Frontal cortex (tissue), 4 donors: ENCODE measurements around the gene TDRD10. TPM values are rescaled to one million over a fixed set of nuclear protein-coding genes. Genes with fewer than 3 reads are reported as not detected.
"Not testable (repeated sequence)": the region's sequence is repeated elsewhere in the genome, so short reads cannot be mapped to it uniquely, and the experiment has no call there.

Experiments used
- DNase-seq, 2 donors: peaks; one replicate each; pipeline ENCODE4 v3.0.0; 2012; ENCODE audit warnings: low spot score in 2 of 2
- FAIRE-seq: peaks from 2 replicates; lab custom pipeline; 2012; peaks lifted over from hg19 to GRCh38; lab: Jason Lieb, UNC
- total RNA-seq: library from RNA; depleted of rRNA; stranded (reverse); fragments of >200 nt; gene quantifications from one replicate; pipeline ENCODE4 v1.2.3, GENCODE V29; 2014
- donor health status: control.
- donor health status: control.
- donor health status: control.

Gene TDRD10
- total RNA-seq, 1 donor from 2014 or later: 0.41 TPM

- FAIRE-seq: no peak
- no peak for DNase-seq
Observed at GRCh38 chr1:154503898-154504297, 1.9 kb downstream of the TDRD10 start.

GRCh38 chr1:154512760-154513159, 10.7 kb downstream of the TDRD10 start:
- FAIRE-seq (no peak), DNase-seq (no peak)

DNA sequence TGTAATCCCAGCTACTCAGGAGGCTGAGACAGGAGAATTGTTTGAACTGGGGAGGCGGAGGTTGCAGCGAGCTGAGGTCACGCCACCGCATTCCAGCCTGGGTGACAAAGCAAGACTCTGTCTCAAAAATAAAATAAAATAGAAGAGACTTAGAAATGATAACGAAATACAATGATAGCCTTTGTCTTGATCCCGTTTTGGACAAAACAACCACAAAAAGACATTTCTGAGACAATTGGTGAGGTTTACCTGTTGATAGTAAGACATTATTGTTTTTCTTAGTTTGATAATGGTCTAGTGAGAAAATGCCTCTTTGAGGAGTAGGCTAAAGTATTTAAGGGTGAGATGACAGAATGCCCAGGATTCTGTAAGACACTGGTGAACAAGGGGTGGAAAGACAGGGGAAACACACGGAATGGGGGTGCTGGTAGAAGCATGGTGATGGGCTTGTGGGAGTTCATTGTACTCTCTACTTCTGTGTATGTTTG, 12.1 kb downstream of the TDRD10 start:
- no peak for FAIRE-seq
- DNase-seq: no peak

- FAIRE-seq (no peak), DNase-seq (no peak)
Observed at GRCh38 chr1:154517661-154518060, 15.6 kb downstream of the TDRD10 start.

DNA sequence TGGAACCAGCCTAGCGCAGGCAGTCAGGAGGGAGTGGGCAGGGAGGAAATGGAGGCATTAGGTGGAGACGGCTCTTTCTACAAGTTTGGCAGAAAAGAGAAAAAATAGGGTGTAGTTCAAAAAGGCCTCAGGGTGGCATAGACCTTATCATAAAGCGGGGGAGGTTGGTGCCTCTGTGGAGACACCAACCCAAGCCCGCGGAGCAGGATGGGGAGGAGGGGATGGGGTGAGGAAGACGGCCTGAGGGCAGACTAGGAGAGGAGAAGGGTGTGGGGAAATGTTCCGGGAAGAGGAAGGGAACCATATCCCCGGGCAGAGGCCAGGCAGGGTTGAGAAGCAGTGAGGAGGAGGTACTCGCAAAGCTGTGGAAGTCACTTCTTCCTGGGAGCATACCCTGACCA, 17.6 kb downstream of the TDRD10 start:
- FAIRE-seq: no peak
- DNase-seq: no peak

DNA sequence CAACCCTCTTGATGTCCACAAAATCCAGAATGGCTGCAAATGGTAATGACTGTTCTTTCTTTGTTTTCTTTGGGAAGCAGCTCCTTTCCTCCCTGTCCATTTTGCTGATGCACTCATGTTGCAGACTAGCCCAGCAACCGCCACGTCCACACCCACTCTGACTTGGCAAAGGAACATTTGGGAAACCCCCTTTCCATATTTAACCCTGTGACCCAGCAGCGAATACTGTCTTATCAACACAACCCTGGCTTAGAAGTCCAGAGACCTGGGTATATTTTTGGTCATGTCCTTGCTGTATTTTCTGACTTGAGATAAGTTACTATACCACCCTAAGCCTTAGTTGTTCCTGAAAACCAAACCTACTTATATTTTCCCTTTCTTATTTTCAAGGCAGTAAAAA, 18.3 kb downstream of the TDRD10 start:
- FAIRE-seq (no peak), DNase-seq (no peak)

DNA sequence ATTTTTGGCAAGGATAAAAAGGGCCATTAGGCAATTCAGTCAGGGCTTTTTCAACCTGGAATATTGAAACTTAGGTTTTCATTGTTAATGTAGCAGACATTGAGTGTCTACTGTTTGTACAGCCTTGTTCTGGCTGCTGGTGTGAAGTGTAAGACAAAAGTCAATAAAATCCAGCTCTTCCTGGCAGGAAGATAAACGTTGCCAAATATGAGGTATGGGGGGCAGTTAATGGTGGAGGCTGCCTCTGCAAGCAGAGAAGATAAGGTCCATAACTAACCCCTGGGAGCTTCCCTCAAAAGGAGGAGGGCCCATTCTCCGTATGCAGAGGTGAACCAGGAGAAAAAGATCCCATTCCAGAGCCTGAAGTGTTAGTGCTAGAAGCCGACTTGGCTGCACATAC, 19.7 kb downstream of the TDRD10 start:
- DNase-seq: no peak
- no peak for FAIRE-seq

DNA sequence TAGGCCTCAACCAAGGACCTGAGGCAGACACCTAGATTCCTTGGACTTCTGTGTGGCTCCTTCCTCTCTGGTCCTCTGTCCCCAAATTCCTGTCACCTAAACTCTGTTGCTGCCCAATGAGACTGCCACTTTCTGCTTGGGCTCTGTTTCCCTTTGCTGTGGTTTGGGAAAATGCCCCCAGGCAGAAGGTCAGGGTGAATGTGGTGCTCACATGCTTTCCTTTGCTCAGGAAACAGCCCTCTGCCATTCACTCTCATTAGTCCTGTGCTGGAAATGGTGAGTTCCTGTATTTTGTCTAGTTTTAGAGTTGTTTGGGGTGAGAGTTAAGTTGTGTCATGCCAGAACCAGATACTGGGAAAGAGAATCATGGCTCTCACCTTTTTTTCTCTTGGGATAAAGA, 22.9 kb downstream of the TDRD10 start:
- FAIRE-seq (no peak), DNase-seq (no peak)

GRCh38 chr1:154527192-154527591, 25.2 kb downstream of the TDRD10 start:
- FAIRE-seq: no peak
- DNase-seq: no peak

- DNase-seq (no peak), FAIRE-seq (no peak)
Observed at GRCh38 chr1:154529308-154529707, 27.3 kb downstream of the TDRD10 start.

DNA sequence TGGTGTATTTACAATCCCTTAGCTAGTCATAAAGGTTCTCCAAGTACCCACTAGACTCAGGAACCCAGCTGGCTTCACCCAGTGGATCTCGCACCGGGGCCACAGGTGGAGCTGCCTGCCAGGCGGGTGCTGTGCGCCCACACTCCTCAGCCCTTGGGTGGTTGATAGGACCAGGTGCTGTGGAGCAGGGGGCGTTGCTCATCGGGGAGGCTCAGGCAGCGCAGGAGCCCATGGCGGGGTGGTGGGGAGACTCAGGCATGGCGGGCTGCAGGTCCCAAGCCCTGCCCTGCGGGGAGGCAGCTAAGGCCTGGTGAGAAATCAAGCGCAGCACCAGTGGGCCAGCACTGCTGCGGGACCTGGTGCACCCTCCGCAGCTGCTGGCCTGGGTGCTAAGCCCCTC, 29.9 kb downstream of the TDRD10 start:
- FAIRE-seq, DNase-seq: not testable (repeated sequence)

DNA sequence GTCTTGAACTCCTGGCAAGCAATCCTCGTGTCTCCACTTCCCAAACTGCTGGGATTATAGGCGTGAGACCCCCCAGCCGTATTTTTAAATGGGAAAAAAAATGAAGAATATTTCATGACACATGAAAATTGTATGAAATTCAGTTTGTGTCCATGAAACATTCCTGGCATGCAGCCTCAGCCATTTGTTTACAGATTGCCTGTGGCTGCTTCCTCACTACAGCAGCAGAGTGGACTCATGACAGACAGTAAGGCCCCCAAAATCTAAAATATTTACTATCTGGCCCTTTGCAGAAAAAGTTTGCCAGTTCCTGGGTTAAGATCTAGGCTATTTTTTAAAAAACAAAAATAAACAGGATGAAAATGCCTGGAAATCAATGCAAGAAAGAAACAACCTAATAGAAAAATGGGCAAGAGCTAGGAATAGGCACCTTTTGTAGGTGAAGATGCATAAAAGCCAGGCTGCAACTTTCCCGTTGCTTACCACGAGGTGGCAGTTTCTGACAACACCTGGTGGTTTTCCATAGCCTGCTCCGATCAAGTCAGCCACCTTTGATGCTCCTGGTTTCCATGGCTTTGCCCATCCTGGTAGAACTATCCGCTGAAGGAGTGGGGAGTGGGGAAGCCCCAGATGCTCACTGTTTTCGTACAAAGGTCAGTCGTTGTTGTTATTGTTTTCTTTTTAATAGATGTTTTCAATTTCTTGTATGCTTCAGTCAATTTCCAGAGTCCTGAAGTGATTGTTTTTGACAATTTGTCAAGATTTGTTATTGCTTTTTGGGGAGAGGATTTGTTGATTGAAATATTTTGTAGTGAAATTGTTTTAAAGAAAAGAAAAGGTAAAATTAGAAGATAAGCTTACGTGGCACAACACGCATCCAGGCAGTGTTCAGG, 32.2 kb downstream of the TDRD10 start:
- DNase-seq (peak in 1 of 2 donors; percentile 30), FAIRE-seq (no peak)

DNA sequence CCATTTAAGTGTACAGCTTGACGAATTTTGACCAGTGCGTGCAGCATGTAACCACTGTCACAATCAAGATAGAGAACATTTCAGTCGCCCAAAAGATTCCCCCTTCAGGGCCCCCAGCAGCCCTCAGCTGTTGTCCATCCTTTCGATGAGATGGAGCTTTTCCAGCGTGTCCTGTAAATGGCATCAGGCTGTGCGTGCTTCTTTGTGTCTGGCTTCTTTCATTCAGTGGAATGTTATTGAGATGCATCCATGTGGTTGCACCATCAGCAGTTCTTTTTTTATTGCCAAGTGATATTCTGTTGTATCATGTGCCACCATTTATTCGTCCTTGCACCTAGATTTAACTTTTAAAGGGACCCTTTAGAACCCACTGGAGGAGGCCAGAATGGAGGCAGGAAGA, 34.6 kb downstream of the TDRD10 start:
- no peak for DNase-seq
- FAIRE-seq: no peak

GRCh38 chr1:154539486-154540483, 37.8 kb downstream of the TDRD10 start:
- DNase-seq (no peak), FAIRE-seq (no peak)

DNA sequence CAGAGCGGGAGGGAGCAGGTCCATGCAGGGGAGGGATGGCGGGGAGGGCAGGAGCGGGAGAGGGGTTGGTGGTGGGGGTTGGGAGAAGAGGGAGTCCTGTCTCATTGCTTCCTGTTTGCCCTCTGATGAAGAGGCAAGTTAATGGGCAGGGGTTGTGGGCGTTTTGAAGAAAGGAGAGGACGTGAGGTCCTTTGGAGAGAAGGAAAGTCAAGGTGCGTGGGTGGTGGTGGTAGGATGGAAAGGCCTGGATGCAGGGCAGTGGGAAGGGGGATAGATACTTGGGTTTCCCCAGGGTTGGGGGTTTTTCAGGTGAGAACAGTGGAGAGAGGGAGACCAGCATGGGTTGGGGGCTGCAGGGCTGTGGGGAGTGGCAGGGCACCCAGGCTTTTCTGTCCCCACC, 39.2 kb downstream of the TDRD10 start:
- DNase-seq (no peak), FAIRE-seq (no peak)

DNA sequence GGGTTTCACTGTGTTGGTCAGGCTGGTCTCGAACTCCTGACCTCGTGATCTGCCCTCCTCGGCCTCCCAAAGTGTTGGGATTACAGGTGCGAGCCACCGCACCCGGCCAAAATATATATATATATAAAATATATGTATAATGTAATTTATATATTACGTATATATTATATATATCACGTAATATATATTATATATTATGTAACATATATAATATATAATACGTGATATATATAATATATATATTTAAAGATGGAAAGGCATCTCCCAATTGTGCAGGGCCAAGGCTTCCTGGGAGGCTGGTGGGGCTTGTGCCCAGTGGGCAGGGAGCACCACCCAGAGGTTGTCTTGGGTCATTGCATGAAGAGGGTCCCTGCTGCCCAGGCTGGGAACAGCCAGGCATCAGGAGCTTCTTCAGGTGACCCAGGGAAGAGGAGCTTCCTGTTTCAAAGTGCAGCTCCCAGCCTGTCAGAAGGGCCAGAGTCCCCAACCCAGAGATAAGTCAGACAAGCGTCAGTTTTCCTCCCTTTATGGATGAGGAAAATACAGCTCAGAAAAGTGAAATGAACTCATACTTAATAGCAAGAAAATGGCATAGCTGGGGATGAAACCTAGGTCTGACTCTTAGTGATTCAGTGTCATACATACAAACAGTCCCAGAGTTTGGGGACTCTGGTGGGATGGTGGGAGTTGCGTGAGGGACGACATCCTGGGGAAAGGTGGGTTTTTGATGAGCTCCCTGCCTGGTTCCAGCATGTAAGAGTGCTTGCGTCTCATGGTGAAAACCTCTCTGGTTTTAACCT, 44.4 kb downstream of the TDRD10 start:
- DNase-seq (peak in 1 of 2 donors; percentile 71), FAIRE-seq (no peak)

DNA sequence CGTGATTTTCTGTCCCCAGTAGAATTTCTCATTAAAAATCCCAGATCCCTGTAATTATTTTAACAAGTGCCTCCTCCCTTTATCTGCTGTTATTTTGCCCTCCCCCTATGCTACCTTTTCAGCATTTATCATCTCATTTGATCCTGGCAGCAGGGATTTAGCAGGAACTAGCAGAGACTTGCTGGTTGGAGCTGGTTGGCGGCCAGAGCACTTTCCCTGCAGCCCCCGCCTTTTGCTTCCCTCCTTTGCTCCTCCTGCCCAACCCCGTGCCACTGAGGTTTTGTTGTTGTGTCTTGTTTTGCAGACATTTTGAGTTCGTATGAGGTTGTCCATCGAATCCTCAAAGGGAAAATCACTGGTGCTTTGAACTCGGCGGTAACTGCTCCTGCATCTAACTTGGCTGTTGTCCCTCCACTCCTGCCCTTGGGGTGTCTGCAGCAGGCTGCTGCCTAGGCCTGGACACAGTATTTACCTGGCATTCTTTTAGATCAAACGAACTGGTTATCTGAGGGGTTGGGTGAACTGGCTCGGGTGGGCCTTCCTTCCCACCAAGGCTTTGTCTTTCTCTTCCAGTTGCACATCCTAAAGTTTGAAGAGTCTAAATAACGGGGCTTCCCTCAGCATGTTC, 45.2 kb downstream of the TDRD10 start:
- FAIRE-seq: no peak
- no peak for DNase-seq

GRCh38 chr1:154548028-154548427, 46.0 kb downstream of the TDRD10 start:
- DNase-seq (no peak), FAIRE-seq (no peak)

- no peak for FAIRE-seq
- no peak for DNase-seq
Observed at GRCh38 chr1:154549202-154549770, 47.3 kb downstream of the TDRD10 start.
